Measurements from ENCODE around the gene DBH.

Gene DBH

DNA sequence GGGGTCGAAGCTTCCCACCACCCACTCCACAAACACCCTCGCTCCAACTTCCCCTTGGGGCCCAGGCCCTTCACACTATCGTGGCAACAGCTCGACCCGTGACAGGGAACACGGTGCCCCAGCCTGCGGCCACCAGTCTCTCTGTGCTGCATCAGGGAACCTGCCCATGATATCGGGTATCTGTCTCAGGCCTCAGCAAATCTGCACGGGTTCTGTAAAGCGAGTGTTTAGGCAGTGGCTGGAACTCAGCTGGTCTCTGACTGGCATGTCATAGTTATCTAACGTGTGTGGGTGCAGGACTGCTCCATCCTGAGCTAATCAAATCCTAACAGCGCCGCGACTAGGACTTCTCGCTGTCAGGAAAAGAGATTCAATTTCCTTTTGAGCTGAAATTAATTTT lies 42.9 kb downstream of the DBH start:
- no peak overlapping the region for H3K27ac ChIP-seq
- TF ChIP-seq, protein P1, sequence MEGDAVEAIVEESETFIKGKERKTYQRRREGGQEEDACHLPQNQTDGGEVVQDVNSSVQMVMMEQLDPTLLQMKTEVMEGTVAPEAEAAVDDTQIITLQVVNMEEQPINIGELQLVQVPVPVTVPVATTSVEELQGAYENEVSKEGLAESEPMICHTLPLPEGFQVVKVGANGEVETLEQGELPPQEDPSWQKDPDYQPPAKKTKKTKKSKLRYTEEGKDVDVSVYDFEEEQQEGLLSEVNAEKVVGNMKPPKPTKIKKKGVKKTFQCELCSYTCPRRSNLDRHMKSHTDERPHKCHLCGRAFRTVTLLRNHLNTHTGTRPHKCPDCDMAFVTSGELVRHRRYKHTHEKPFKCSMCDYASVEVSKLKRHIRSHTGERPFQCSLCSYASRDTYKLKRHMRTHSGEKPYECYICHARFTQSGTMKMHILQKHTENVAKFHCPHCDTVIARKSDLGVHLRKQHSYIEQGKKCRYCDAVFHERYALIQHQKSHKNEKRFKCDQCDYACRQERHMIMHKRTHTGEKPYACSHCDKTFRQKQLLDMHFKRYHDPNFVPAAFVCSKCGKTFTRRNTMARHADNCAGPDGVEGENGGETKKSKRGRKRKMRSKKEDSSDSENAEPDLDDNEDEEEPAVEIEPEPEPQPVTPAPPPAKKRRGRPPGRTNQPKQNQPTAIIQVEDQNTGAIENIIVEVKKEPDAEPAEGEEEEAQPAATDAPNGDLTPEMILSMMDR (IDR thresholded peaks at IDR 0.05): no peak
- no peak for TF ChIP-seq ZFX (IDR thresholded peaks at IDR 0.05; ENCODE audit: borderline replicate concordance)

DNA sequence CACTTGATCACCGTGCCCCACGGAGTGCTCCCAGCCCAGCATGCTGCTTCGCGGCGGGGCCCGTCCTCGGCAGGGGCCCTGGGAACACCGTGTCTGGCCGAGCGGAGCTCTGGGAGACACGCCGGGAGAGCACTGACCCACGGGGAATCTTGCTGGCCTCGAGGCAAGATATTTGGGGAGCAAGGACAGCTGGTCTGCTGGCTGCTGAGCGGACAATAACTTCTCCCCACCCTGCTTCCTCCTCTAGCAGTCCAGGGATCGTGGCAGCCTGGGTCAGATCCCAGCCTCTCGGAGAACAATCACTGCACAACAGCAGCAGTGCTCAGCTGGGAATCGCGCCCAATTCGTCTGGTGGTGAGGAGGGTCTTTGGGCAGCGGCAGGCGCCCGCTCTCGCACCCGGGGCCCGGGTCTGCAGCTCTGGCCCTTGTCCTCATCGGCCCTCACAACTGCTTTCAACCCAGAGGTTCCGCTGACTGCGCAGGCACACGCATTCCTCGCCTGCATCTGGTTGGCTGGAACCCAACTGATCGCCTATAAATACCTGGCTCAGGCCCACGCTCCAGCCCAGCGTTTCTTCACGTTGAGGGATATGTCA lies 43.4 kb downstream of the DBH start:
- TF ChIP-seq, protein P1 (IDR thresholded peaks at IDR 0.05): no peak
- TF ChIP-seq ZFX (IDR thresholded peaks at IDR 0.05; ENCODE audit: borderline replicate concordance): no peak
- H3K27ac ChIP-seq: no peak overlapping the region

DNA sequence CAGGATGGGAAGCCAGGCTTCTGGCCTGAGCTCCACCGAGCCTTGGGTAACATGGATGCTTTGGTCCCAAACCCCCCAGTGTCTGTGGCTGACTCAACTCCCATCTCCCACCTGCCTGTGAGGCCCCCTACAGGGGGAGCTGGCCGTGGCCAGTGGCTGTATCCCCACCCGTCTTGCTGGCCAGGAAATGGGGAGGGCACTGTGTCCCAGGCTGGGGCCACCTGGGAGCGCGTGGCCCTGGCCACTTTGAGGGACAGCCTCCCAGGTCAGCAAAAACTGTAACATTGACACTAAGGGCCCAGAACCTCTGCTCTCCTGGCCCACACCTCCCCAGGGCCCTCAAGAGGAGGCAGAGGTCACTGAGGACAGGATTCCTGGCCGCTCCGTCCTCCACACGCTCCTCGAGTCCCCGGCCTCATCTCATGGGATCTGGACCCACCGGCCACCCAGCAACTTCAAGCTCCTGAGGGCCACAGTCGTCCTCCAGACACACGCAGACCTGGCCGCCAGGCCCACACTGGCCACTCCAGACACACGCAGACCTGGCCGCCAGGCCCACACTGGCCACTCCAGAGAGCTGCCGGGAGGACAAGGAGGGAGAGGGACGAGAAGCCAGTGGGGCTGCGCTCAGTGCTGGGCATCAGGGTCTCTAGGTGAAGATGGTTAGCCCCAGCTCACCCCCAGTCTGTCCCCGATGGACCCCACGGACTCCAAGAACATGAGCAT lies 44.2 kb downstream of the DBH start:
- TF ChIP-seq ZFX (IDR thresholded peaks at IDR 0.05; ENCODE audit: borderline replicate concordance): no peak
- TF ChIP-seq, protein P1 (IDR thresholded peaks at IDR 0.05): no peak

DNA sequence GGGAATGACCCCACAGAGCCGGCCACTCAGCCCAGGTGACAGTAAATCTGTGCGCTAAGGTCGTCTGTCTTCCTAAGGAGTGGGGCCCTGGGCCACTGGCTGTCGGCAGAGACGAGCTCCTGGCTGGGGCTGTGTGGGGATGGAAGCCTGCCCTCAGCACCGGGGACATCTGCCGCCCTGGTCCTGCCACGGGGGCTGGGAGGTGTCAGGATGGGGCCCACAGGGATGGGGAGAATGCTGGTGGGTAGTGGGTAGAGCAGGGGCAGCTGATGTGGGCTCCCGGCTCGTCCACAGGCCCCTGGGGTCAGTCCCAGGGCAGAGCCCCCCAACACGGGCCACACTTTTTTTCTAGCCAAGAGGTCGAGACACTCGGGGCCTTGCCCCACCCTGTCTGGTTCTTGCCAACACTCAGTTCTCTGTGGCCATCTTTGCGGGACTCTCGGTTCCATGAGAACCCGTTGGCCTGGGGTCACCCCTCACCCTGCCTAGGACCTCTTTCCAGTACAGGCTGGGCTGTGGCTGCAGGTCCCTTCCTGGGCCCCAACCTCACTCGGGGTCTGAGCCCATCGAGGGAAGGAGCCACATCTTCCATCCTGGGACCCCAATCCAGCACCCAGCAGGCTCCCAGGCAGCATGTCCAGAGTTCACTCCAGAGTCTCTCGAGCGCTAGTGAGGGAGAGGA lies 45.0 kb downstream of the DBH start:
- TF ChIP-seq, protein P1 (IDR thresholded peaks at IDR 0.05): no peak
- TF ChIP-seq ZFX (IDR thresholded peaks at IDR 0.05; ENCODE audit: borderline replicate concordance): no peak

More for the DNA sequence above, 44.2 kb downstream of the DBH start:
- no peak overlapping the region for H3K27ac ChIP-seq

DNA sequence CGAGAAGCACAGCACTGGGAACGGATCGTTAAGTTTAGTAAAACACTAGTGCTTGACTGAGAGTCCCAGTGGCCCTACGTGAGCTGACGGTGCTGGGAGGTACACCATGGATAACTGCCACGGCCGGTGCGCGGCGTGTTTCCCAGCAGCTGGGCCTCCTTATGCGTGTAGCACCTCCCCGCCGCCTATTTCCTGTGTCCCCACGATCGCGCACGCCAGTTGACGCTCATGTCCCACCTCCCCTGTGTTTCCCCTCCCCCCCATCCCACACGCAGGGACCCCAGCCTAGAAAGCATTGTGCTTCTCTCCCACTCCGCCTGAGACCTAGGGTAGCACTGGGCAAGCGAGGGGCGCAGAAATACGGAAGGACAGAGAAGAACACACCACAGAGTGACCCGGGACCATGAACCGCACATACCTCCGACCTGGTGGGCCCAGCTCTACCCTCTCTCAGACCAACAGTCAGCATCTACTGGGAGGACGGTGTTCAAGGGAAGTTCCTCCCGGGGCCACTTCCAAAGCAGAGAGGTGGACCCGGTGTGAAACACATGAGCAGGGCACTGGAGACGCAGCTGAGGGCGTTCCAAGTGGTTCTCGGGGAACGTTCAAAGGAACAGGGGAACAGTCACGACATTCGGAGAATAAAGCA lies 45.6 kb downstream of the DBH start:
- no peak overlapping the region for H3K27ac ChIP-seq
- TF ChIP-seq ZFX (IDR thresholded peaks at IDR 0.05; ENCODE audit: borderline replicate concordance): no peak
- TF ChIP-seq, protein P1 (IDR thresholded peaks at IDR 0.05): no peak

More for the DNA sequence above, 45.0 kb downstream of the DBH start:
- H3K27ac ChIP-seq: no peak overlapping the region

DNA sequence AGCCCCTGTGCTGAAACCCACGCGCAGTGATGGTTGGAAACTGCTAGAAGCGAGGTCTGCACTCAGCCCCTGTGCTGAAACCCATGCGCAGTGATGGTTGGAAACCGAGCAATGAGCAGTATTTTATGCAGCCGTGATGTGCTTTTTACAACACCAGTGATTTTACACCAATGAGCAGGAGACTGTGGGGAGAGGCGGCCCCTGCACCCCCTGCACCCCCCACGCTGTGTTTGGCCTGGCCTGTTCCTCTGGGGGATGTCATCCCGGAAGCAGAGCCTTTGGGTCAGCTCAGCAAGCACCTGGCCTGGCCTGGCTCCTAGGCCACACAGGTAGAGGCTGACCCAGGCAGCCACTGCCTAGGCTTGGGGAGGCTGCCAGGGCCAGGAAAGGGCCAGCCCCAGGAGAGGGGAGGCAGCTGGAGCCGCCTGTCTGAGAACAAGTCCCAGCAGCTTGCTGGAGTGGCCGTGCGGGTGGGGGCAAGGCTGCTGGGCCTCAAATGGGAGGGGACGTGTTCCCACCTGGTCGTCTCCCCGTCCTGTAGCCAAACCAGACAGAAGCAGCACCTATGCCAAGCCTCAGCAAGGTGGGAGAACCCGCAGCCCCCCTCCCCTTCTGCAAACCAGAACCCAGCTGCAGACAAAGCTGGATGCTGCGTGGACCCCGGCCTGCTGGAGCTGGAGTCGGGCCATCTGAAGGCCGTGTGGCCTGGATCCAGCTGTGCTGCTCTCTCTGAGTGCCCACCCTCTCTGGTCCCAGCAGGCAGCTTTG lies 46.8 kb downstream of the DBH start:
- no peak overlapping the region for H3K27ac ChIP-seq
- TF ChIP-seq ZFX (IDR thresholded peaks at IDR 0.05; ENCODE audit: borderline replicate concordance): no peak
- TF ChIP-seq, protein P1 (IDR thresholded peaks at IDR 0.05): no peak
